GM04503 (cell line): Measurements from ENCODE around the gene ARMC12.
"Not testable (repeated sequence)": the region's sequence is repeated elsewhere in the genome, so short reads cannot be mapped to it uniquely, and the experiment has no call there.

Experiments
- DNase-seq: peaks from one replicate; pipeline ENCODE4 v3.0.0-alpha.2; 2012; ENCODE audit warnings: low read depth

The ARMC12 gene

GRCh38 chr6:35736982-35737412 is at the start of gene ARMC12:
Gene ARMC12, plus strand, starts transcription at chr6:35737032. Its CDS starts 77 bp downstream, at chr6:35737109.
- no peak for DNase-seq

GRCh38 chr6:35687658-35688604 is 48.9 kb upstream of the ARMC12 start:
- no peak for DNase-seq

GRCh38 chr6:35688605-35689322 is 48.1 kb upstream of the ARMC12 start, which contains the start of gene FKBP5:
Gene FKBP5, minus strand, starts transcription at chr6:35688915. Its CDS starts 46,091 bp downstream, at chr6:35642824.
- peak; percentile 13 for DNase-seq

GRCh38 chr6:35690006-35690405 is 46.8 kb upstream of the ARMC12 start:
- not testable (repeated sequence) for DNase-seq

- DNase-seq: no peak
Observed at GRCh38 chr6:35690484-35690883, 46.3 kb upstream of the ARMC12 start.

GRCh38 chr6:35691027-35691824 is 45.6 kb upstream of the ARMC12 start:
- peak; percentile 21 for DNase-seq

GRCh38 chr6:35694462-35694861 is 42.4 kb upstream of the ARMC12 start:
- DNase-seq: no peak

GRCh38 chr6:35698430-35698829 is 38.4 kb upstream of the ARMC12 start:
- not testable (repeated sequence) for DNase-seq

- no peak for DNase-seq
Observed at GRCh38 chr6:35698858-35699257, 38.0 kb upstream of the ARMC12 start.

GRCh38 chr6:35703554-35703953 is 33.3 kb upstream of the ARMC12 start:
- DNase-seq: no peak

GRCh38 chr6:35706468-35706867 is 30.4 kb upstream of the ARMC12 start:
- no peak for DNase-seq

- DNase-seq: no peak
Observed at GRCh38 chr6:35707714-35708407, 29.0 kb upstream of the ARMC12 start.

GRCh38 chr6:35708585-35708984 is 28.2 kb upstream of the ARMC12 start:
- DNase-seq: no peak

GRCh38 chr6:35710241-35710847 is 26.5 kb upstream of the ARMC12 start:
- DNase-seq: no peak

GRCh38 chr6:35711731-35712130 is 25.1 kb upstream of the ARMC12 start:
- DNase-seq: no peak

GRCh38 chr6:35713006-35713767 is 23.6 kb upstream of the ARMC12 start:
- no peak for DNase-seq

- no peak for DNase-seq
Observed at GRCh38 chr6:35716798-35717197, 20.0 kb upstream of the ARMC12 start.

- no peak for DNase-seq
Observed at GRCh38 chr6:35717449-35718374, 19.1 kb upstream of the ARMC12 start.

GRCh38 chr6:35718375-35718736 is 18.5 kb upstream of the ARMC12 start:
- no peak for DNase-seq
